HG03469 (cell line): ENCODE measurements around the gene NATD1.

ENCODE experiments used
- ATAC-seq: cut with Tn5 transposase; IDR thresholded peaks from one replicate; pipeline ENCODE4 v1.9.1; 2021; ENCODE audit warnings: mild to moderate bottlenecking, moderate library complexity, moderate number of reproducible peaks; ENCODE audit not compliant: unreplicated experiment

The NATD1 gene

GRCh38 chr17:21275579-21276263 lies 22.5 kb upstream of the NATD1 start:
- peak; percentile 75 for ATAC-seq

- no peak for ATAC-seq
Measured at GRCh38 chr17:21275047-21275578, 21.9 kb upstream of the NATD1 start.

DNA sequence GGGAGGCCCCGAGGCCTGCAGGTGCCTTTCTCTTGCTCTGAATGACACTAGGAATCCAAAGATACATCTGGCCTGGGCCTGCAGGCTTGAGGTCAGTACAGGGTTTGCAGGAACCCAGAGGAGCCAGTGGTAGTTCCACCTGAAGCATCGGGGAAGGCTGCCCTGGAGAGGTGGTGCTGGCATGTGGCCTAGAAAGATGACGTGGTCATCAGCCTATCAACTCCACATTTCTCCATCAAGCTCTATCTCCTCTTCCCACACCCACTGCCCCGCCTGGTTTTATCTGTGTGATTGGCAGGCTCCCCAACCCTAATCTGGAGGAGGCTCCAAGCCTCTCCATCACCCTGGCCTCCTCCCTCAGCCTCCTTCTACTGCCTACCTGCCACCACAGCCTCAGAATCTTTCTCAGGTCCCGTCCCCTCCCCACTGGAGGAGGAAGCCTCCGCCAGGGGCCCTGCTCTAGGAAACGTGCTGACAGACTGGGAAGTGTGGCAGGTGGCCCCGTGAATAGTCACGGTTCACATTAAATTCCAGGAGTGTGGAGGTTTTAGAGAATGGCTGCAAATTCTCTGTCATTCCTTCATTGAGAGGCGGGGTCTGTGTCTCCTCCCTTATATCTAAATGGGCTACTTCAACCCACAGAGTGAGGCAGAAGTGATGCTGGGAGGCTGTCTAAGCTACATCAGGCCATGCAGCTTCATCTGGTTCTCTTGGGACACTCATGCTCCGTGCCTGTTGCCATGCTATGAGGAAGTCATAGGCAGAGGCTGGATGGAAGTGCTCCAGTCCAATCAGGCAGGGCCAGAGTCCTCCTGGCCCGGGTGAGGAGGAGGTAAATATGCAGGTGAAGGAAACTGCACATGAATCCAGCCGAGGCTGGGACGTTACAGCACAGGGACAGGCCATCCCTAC lies 19.9 kb upstream of the NATD1 start:
- ATAC-seq: no peak

- ATAC-seq: no peak
Measured at GRCh38 chr17:21272250-21272649, 19.0 kb upstream of the NATD1 start.

GRCh38 chr17:21271454-21272183 lies 18.4 kb upstream of the NATD1 start:
- ATAC-seq: no peak

DNA sequence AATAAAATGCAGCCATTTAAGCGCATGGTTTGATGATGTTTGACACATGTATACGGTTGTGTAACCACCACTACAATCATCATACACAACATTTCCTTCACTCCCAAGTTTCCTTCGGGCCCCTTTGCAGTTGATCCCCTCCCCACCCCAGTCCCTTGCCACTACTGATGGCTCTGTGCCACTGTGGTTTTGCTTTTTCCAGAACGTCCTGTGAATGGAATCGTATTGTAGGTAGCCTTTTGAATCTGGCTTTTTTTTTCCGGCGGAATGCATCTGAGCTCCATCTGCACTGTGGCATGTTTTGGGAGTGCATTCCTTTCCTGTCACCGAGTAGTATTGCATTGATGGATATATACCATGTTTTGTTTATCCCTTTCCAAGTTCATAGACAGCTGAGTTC lies 16.2 kb upstream of the NATD1 start:
- ATAC-seq: no peak

DNA sequence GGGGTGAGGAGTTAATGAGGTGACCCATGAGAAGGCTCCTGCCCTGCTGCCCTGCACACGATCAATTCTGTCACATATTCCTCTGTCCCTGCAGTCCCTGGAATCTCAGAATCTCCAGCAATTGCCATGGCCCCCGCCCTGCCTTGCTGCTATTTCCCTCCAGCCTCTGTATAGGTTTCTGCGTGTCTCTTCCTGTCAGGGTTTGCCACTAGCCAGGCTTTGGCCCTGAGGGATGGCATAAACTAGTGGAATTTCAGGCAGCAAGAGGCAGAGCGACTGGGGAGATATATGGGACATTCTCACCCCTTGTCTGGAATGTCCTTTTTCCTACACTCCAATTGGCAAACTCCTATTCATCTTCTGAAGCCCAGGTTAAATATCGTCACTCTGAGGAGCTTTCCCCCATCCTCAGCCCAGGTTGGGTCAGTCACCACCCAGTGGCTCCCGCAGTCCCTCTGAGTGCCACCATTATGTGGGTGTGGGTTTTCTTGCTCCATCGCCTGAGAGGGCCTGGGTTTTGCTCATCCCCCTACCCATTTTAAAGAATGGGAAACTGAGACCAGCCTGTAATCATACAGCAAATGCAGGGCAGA lies 15.5 kb upstream of the NATD1 start:
- ATAC-seq: no peak

DNA sequence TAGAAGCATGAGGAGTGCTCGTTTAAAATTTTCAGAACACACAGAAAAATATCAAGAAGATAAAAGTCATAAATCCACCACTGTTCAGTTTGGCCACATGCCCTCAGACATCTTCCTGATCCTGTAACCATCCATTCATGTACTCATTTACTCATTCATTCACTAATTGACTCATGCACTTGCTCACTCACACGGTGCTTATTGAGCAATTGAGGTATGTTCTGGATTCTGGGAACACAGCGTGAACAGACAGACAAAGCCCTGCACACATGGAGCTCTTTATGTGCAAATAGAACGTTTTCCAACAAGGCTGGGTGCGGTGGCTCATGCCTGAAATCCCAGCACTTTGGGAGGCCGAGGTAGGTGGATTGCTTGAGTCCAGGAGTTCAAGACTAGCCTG lies 10.2 kb upstream of the NATD1 start:
- no peak for ATAC-seq

GRCh38 chr17:21262259-21262993 lies 9.2 kb upstream of the NATD1 start:
- no peak for ATAC-seq

- no peak for ATAC-seq
Measured at GRCh38 chr17:21258593-21258992, 5.4 kb upstream of the NATD1 start.

DNA sequence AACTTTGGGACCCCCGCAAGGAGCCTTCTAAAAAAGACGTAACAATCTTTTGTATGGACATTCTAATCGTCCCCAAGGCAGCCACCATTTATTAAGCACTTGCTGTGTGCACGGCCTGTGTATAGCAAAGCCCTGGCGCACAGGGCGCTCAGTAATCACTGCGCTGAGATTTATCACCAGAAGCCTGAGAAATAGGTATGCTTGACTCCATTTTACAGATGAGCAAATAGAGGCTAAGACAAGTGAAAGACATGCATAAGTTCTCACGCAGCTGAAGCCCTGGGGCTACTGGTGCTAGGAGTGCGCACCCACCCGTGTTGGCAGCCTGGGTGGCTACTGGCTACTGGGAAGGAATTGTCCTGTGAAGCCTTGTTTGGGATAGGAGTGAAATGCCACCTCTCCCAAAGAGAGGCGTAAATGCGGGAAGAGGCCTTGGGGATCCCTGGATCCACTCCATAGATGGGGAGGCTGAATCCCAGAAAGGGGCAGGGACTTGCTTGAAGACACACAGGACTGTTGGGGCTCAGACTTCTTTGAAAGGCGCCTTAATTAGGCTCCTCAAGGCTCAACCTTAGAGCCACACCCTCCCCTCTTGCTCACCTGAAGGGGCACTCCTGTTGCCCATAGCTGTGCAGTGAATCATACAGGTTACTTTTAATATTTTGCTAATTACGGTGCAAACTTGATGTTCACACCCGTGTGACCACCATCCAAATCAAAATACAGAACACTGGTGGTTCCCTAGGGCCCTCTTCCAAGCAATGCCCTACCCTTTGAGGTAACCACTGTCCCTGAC lies 634 bp upstream of the NATD1 start:
- ATAC-seq: no peak

DNA sequence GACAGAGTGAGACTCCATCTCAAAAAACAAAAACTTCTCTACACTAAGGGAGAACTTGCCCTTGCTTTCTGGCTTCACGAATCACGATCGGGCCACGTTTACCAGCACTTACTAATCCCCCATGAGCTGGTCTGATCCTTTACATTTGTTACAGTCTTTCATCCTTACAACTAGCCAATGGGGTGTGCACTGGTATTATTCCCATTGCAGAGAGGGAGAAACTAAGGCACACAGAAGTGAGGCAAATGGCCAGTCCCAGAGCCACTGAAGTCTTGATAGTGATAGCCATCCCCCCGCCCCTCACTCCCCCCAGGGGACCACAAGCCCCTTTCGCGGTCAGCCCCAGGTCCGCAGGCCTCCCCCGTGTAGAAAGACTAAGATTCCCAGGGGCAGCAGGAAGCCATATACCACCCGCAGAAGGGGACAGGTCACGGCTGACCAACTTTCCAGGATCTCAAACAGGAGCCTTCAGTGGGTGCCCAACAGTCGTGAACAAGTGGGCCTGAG lies 868 bp downstream of the NATD1 start:
- ATAC-seq: no peak

- ATAC-seq: no peak
Measured at GRCh38 chr17:21251337-21252010, 1.7 kb downstream of the NATD1 start.

DNA sequence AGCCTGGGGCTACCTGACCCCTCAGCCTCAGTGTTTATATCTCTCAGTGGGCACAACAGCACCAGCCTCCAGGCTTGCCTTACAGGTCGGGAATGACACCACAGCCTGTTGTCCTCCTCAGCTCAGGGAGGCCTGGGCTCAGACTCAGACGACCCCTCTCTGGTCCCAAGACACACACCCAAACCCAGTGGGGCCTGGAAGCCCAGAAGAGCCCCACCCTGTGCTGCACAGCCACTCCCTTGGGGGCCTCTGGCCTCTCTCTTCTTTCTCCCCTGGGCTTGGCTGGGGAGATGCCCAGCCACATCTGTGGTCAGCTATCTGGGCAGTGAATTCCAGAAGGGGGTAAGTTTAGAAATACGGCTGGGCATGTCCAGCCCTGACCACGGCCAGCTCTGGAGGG lies 2.4 kb downstream of the NATD1 start:
- ATAC-seq: no peak

DNA sequence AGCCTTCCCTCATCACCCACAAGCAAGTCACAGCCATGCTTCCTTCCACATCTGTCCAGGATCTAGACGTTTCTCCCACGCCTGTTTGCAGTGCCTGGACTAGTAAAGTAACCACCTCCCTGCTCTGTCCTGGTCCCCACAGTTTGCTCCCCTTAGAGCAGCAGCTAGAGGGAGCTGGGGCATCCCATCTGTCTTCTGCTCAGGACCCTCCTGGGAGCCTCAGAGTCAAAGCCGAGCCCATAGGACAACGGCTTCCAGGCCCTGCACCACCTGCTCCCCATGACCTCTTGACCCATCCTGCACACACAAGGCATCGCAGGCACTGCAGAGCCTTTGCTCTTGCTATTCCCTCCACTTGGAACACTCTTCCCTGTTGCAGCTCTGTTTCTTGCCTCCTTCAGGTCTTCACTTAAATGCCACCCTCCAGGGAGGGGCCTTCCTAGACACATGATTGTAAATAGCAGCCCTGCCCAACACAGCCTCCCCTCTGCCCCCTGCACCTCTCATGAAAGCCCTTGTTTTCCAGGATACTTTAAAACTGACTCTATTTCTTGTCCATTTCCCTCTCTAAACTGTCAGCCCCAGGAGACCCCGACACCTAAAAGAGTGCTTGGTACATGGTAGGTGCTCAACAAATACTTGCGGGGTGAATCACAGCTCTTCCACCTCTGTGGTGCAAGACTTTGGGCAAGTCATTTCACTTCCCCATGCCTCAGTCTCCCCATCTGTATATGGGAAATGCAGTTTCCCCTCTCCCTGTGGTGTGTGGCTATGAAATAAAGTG lies 3.1 kb downstream of the NATD1 start:
- ATAC-seq: no peak

DNA sequence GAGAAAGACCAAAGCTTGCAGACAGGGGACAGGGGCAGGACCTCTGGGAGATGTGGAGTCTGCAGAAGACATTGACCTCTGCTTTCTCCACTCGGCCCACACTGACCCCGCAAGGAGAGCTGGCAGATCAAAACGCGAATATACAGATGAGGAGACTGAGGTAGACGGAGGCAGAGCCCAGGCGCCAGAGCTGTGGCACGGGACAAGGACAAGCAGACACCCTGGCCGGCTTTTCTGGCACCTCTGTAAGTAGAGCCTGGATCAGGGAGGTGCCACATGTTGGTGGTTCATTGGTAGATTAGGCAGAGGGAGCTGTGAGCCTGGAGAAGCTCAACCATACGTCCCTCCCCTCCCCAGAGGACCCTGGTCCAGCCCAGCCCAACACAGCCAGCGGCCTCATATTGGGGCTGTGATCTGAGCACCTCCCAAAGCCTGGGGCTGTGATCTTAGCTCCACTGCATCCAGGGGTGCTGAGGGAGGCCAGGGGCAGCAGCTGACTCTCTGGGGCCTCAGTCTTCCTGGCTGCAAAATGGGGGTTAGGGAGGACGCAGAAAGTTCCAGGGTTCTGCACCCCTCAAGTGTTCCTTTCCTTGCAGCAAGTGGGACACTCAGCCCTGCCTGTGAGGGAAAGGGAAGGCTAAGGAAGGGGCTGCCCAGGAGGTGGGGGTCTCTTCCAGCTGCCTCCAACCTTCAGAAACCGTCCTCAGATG lies 4.0 kb downstream of the NATD1 start:
- ATAC-seq: no peak

DNA sequence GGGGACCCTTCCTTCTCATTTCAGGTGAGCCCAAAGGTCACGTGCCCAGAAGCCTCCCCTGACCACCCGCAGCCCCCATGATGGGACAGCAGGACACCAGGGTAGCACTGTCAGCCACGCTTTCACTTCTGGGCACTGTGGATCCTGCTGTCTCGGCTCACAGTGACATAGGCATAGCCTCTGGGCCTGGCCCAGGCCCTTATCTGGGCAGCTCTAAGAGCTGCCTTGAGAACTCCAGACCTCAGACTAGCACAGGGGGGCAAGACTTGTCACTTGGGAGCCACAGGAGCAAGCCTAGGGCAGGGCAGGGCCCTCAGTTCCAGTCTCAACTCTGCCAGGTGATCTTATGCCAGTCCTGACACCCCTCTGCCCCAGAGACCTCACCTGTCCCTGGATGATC lies 4.7 kb downstream of the NATD1 start:
- no peak for ATAC-seq
